ENCODE data around the gene RBPJ.

Gene RBPJ

DNA sequence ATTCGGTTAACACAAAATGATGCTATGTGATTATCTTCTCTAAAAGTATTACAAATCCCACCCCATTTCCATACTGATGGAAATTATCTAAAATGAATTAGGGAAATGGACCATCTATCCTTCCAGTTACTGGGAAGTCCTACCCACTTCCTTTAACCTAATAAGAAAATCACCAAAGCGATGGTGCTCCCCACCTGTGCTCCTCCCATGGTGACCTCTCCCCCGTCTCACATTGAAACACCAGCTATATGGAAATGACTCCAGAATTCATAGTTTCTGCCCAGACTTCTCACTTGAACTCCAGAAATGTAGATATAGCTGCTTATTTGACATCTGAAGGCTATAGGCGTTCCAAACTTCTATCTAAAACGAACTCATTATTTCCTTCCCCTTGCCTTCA is 121.0 kb downstream of the RBPJ start:
- Mint-ChIP-seq H3K36me3 (ENCODE audit: low read depth) (peaks cover 18% of the 10 kb centered on the region), H3K9me3 (no peaks in the 10 kb centered on the region), H3K4me3 (no peak overlapping the region), H3K27me3 (ENCODE audit: low read depth) (peaks cover 2% of the 10 kb centered on the region), H3K27ac (no peak overlapping the region), H3K4me1 (ENCODE audit: low read depth) (no peaks in the 10 kb centered on the region)
- no peak for DNase-seq (ENCODE audit: low spot score)

DNA sequence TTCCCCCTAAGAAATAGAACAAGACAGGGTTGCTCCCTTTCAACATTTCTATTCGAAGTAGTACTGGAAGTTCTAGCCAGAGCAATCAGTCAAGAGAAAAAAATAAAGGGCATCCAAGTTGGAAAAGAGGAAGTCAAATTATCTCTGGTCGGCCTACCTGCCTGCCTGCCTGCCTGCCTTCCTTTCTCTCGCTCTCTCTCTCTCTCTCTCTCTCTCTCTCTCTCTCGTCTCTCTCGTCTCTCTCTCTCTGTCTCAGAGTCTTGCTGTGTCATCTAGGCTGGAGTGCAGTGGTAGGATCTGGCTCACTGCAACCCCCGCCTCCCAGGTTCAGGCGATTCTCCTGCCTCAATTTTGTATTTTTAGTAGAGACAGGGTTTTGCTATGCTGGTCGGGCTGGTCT is 126.6 kb downstream of the RBPJ start:
- no peaks in the 10 kb centered on the region for H3K4me1 Mint-ChIP-seq (ENCODE audit: low read depth)
- H3K27me3 Mint-ChIP-seq (ENCODE audit: low read depth): peaks cover 7% of the 10 kb centered on the region
- no peak overlapping the region for H3K4me3 Mint-ChIP-seq
- H3K9me3 Mint-ChIP-seq: no peaks in the 10 kb centered on the region
- no peak overlapping the region for H3K27ac Mint-ChIP-seq
- peaks cover 9% of the 10 kb centered on the region for H3K36me3 Mint-ChIP-seq (ENCODE audit: low read depth)
- DNase-seq (ENCODE audit: low spot score): no peak

DNA sequence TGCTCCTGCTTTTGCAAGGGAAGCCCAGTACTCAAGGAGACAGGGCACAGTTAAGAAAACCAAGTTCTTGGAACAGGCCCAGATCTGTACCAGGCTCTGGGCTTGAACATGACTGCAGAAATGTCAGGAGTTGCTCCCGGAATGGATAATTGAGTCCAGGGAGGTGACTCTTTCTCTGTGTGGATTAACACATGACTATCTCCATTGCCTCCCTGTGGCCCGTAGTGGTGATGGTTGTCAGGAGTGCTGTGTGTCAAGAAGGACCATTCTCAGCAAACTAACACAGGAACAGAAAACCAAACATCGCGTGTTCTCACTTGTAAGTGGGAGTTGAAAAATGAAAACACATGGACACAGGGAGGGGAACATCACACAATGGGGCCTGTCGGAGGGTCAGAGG is 129.6 kb downstream of the RBPJ start:
- no peak overlapping the region for H3K27ac Mint-ChIP-seq
- peaks cover 7% of the 10 kb centered on the region for H3K27me3 Mint-ChIP-seq (ENCODE audit: low read depth)
- H3K9me3 Mint-ChIP-seq: no peaks in the 10 kb centered on the region
- DNase-seq (ENCODE audit: low spot score): no peak
- H3K36me3 Mint-ChIP-seq (ENCODE audit: low read depth): no peaks in the 10 kb centered on the region
- no peaks in the 10 kb centered on the region for H3K4me1 Mint-ChIP-seq (ENCODE audit: low read depth)
- H3K4me3 Mint-ChIP-seq: no peak overlapping the region

DNA sequence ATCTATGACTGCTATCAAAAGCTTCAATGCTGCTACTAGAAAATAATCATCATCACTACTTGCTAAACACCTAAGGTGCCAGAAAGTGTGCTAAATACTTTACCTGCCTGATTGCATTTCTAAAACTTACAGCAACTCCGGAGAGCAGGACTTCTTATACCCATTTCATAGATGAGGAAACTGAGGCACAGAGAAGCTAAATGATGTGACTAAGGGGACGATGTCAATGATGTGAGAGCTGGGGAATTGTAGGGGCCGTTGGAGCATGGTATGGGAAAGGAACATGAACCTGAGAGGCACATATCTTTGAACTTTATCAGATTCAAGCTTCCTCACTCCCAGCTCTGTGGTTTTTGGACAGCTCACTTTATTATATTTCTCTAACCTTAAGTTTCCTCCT is 130.8 kb downstream of the RBPJ start:
- Mint-ChIP-seq H3K27me3 (ENCODE audit: low read depth) (peaks cover 5% of the 10 kb centered on the region), H3K4me1 (ENCODE audit: low read depth) (no peaks in the 10 kb centered on the region), H3K36me3 (ENCODE audit: low read depth) (no peaks in the 10 kb centered on the region), H3K9me3 (no peaks in the 10 kb centered on the region), H3K27ac (no peak overlapping the region), H3K4me3 (no peak overlapping the region)
- no peak for DNase-seq (ENCODE audit: low spot score)

DNA sequence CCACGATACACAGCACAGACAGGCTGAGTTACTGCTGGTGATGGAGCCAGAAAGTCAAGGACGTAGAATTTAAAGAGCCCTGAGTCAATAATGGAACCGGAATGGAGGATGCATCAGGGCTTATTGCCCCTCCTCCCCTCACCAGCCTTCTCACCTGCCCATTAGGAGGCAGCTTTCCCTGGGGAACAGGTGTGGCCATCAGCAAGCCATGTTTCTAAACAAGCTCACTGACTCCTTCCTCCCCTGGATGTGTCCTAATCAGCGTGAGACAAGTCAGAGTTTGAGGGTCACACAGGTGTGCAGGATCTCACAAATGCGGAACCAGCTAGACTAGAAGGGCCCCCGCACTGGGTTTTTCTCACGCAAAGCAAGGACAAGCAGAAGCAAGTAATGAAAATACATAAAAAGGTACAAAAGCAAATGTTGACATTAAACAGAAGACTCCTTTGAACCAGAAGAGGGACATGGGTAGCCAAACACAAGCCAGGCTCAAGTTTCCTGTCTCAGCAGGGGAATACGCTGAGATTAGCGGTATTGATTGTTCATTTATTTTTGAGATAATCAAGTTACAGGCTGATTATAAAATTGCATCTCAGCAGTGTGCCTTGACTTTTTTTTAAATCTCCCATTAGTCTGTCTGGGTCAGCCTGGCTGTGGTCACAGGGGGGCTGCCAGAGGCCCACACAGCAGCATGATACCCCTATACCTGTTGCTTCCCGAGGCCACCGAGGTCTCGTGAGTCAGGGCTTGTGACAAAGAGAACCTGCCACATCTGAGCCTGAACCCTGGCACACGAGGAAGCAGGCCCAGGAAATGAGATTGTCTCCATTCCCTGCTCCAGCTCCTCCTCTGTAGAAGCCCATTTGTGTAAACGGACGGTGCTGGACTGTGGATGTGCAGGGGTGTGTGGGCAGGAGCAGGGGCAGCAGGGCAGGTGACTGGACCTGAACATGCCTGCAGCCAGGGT is 132.0 kb downstream of the RBPJ start:
- Mint-ChIP-seq H3K4me3 (no peak overlapping the region), H3K9me3 (no peaks in the 10 kb centered on the region), H3K4me1 (ENCODE audit: low read depth) (peaks cover under 1% of the 10 kb centered on the region), H3K27ac (no peak overlapping the region), H3K36me3 (ENCODE audit: low read depth) (no peaks in the 10 kb centered on the region), H3K27me3 (ENCODE audit: low read depth) (peaks cover 8% of the 10 kb centered on the region)
- no peak for DNase-seq (ENCODE audit: low spot score)

DNA sequence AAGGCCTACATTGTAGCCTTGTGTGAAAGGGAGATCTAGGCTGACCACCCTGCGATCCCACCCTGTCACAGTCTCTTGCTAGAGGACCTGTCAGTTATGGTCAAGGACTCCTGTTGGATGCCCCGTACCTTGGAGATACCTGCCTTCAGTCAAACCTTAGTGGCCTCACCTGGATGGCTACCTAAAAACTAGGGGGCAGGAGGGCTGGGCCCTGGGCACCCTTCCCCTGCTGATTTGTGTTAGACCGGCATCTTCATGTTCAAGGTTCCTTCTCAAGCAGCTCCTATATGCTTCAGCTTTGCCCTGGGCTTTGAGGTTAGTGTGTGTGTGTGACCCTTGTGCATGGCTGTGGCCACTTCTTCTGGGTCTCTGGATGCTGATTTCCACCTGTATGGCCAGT is 134.1 kb downstream of the RBPJ start:
- no peaks in the 10 kb centered on the region for H3K36me3 Mint-ChIP-seq (ENCODE audit: low read depth)
- no peak overlapping the region for H3K27ac Mint-ChIP-seq
- H3K4me3 Mint-ChIP-seq: no peak overlapping the region
- H3K27me3 Mint-ChIP-seq (ENCODE audit: low read depth): peaks cover 8% of the 10 kb centered on the region
- H3K9me3 Mint-ChIP-seq: no peaks in the 10 kb centered on the region
- H3K4me1 Mint-ChIP-seq (ENCODE audit: low read depth): peaks cover 12% of the 10 kb centered on the region
- no peak for DNase-seq (ENCODE audit: low spot score)

DNA sequence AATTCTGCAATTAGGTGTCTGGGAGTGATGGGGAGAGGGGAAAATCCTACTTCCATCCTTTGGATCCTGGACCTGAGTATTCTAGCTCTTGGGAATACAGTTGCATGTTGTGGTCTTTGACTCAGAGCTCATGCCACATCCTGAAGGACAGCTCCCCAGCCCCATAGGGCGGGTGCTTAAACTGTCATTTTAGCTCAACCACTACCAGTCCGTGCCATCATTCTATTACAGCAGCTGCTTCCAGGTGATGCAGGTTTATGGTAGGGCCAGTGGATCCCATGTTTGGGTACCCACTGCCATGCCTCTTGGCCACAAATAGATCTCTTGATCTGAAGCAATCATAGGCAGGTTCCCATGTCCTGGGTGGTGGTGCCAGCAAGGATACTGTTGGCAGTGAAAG is 134.8 kb downstream of the RBPJ start:
- no peaks in the 10 kb centered on the region for H3K36me3 Mint-ChIP-seq (ENCODE audit: low read depth)
- DNase-seq (ENCODE audit: low spot score): no peak
- no peaks in the 10 kb centered on the region for H3K9me3 Mint-ChIP-seq
- H3K27ac Mint-ChIP-seq: no peak overlapping the region
- peaks cover 8% of the 10 kb centered on the region for H3K27me3 Mint-ChIP-seq (ENCODE audit: low read depth)
- H3K4me3 Mint-ChIP-seq: no peak overlapping the region
- H3K4me1 Mint-ChIP-seq (ENCODE audit: low read depth): peaks cover 12% of the 10 kb centered on the region

DNA sequence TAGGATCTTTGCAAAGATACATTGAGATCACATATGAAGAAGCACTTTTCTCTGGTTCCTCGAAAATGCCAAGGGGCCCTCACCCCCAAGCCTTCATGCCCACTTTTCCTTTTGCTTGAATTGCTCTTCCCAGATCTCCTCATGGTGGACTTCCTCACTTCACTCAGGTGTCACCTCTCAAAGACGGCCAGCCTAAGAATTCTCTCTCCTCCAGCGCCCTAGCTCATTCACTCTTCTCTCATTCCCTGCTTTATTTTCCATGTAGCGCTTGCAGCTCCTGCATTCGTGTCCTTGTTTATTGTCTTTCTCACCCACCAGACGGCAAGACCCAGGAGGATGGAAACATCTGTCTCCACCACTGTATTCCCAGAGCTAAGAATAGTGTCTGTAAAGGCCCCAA is 136.6 kb downstream of the RBPJ start:
- DNase-seq (ENCODE audit: low spot score): no peak
- no peaks in the 10 kb centered on the region for H3K36me3 Mint-ChIP-seq (ENCODE audit: low read depth)
- H3K4me1 Mint-ChIP-seq (ENCODE audit: low read depth): peaks cover 12% of the 10 kb centered on the region
- no peak overlapping the region for H3K4me3 Mint-ChIP-seq
- no peak overlapping the region for H3K27ac Mint-ChIP-seq
- peaks cover 6% of the 10 kb centered on the region for H3K27me3 Mint-ChIP-seq (ENCODE audit: low read depth)
- no peaks in the 10 kb centered on the region for H3K9me3 Mint-ChIP-seq

DNA sequence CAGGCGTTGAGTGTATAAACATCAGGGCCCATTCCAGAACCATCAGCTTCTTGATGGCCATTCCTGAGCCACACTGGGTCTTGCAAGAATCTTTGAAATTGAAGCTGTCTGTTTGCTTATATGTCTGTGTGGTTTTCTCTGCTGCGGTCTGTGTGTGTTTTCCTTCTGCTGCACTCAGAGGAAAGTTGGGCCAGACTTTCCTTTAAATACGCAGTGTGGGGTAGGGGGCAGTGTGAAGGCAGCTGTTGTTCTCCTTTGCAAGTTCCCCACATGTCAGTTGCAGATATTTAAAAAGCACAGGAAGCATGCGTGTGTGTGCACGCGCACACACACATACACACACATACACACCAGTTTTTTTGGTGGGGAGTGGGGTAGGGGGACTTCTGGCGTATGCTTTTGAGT is 137.3 kb downstream of the RBPJ start:
- H3K4me1 Mint-ChIP-seq (ENCODE audit: low read depth): peaks cover 12% of the 10 kb centered on the region
- H3K9me3 Mint-ChIP-seq: no peaks in the 10 kb centered on the region
- H3K27me3 Mint-ChIP-seq (ENCODE audit: low read depth): peaks cover 6% of the 10 kb centered on the region
- no peak overlapping the region for H3K27ac Mint-ChIP-seq
- H3K4me3 Mint-ChIP-seq: peak overlapping the region; percentile 32
- no peak for DNase-seq (ENCODE audit: low spot score)
- H3K36me3 Mint-ChIP-seq (ENCODE audit: low read depth): no peaks in the 10 kb centered on the region

DNA sequence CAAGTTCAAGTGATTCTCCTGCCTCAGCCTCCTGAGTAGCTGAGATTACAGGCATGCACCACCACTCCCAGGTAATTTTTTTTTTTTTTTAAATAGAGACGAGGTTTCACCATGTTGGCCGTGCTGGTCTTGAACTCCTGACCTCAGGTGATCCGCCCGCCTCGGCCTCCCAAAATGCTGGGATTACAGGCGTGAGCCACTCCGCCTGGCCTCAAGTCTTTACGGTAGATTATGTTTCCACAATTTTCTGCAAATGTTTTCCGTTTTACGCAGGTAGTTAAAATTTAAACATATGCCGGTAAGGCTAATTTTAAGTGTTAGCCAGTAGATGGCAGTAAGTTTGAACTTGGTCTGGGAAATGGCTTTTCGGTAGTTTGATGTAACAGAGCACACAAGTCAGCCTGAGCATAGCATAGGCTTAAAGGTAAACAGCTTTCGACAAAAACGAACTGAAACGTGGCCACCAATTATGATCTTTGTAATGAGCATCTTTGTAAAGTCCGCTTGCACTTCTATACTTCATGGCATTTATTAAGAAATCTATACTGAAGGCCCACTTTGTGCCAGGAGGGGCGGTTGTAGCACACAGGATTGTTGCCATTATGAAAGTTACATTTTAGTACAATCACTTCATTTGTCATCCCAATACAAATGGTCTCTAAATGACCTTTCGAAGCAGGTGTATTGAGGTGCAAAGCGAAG is 138.4 kb downstream of the RBPJ start:
- no peak overlapping the region for H3K27ac Mint-ChIP-seq
- no peaks in the 10 kb centered on the region for H3K9me3 Mint-ChIP-seq
- H3K4me3 Mint-ChIP-seq: peak overlapping the region; percentile 19
- no peaks in the 10 kb centered on the region for H3K36me3 Mint-ChIP-seq (ENCODE audit: low read depth)
- DNase-seq (ENCODE audit: low spot score): no peak
- peaks cover 12% of the 10 kb centered on the region for H3K4me1 Mint-ChIP-seq (ENCODE audit: low read depth)
- peaks cover 6% of the 10 kb centered on the region for H3K27me3 Mint-ChIP-seq (ENCODE audit: low read depth)

DNA sequence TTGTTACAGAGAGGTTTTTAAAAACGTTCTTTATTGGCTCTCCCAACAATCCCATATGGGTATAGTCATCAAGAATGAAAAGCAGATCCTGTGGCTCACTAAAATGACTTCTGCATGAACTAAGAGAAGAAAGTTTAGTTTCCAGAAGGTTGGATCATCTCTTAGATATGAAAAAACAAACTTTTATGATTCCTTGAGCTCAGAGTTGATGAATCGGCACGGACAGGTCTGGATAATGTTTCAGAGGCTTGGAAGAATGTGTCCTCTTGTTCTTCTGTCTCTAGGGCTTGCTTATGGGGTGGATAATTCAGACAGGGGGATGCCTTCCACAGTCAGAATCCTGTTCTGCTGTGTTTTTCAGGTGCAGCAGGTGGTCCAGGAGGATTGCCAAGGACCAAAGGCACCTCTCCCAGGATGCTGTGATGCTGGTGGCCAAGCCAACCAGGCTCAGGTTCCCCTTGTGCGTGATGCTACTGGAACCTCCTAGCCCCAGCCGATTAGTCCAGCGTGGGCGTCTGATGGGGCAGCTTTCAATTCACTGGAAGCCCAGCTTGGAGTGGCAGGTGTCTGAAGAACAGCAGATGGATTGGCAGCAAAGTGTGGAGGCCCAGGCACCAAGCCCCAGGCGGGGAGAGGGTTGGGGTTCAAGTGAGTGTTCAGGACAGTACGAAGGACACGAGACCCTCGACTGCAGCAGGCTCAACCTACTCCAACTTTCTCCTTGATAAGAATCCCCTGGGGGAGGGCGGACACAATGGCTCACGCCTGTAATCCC is 139.1 kb downstream of the RBPJ start:
- no peak for DNase-seq (ENCODE audit: low spot score)
- Mint-ChIP-seq H3K9me3 (no peaks in the 10 kb centered on the region), H3K27ac (no peak overlapping the region), H3K27me3 (ENCODE audit: low read depth) (peaks cover 6% of the 10 kb centered on the region), H3K36me3 (ENCODE audit: low read depth) (no peaks in the 10 kb centered on the region), H3K4me1 (ENCODE audit: low read depth) (peaks cover 12% of the 10 kb centered on the region), H3K4me3 (no peak overlapping the region)

DNA sequence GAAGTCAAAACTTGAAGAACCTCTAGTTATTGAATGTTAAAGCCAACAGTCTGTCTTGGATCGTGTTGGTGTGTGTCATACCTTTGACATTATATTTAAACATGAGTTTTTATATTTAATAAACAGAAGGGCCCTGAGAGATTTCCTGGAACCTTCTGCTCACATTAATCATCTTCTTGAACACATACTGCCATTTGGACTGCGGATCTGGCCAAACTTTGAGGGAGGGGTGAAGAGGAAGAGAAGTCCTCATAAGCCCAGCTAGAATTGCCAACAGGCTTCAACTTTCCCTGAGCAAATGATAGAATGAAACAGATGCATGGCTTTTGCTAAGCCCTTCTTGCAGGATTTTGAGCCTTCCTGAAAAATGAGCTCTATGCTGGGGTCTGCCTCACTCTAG is 142.1 kb downstream of the RBPJ start:
- no peak overlapping the region for H3K27ac Mint-ChIP-seq
- H3K36me3 Mint-ChIP-seq (ENCODE audit: low read depth): no peaks in the 10 kb centered on the region
- no peaks in the 10 kb centered on the region for H3K9me3 Mint-ChIP-seq
- peaks cover 12% of the 10 kb centered on the region for H3K4me1 Mint-ChIP-seq (ENCODE audit: low read depth)
- peaks cover 3% of the 10 kb centered on the region for H3K27me3 Mint-ChIP-seq (ENCODE audit: low read depth)
- no peak for DNase-seq (ENCODE audit: low spot score)
- no peak overlapping the region for H3K4me3 Mint-ChIP-seq

DNA sequence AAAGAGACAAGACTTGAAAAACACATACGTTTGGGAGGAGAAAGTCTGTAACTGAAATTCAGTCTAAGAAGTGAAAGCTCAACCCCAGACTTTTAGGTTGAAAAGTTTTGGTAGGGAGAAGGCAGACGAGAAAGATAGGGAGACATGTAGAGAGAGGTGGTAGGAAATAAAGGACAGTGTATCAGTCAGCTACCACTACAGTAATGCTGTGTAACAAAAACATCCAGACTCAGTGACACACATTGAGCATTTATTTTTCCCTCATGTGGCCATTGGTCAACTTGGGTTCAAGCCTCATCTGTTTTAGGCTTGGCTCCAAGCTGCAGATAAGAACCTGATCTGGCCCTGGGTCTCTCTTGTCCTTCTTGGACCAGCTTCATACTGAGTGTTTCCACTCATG is 142.6 kb downstream of the RBPJ start:
- Mint-ChIP-seq H3K4me1 (ENCODE audit: low read depth) (peaks cover 7% of the 10 kb centered on the region), H3K27me3 (ENCODE audit: low read depth) (no peaks in the 10 kb centered on the region), H3K9me3 (no peaks in the 10 kb centered on the region), H3K27ac (no peak overlapping the region), H3K36me3 (ENCODE audit: low read depth) (no peaks in the 10 kb centered on the region), H3K4me3 (no peak overlapping the region)
- DNase-seq (ENCODE audit: low spot score): no peak

All from T-helper 2 cell treated with Interferon-gamma antibody and Interleukin-4, amounts not matched to agents 5 μg/mL and 100 μg/mL, for 36 hours (primary cell).